GM19372 (cell line): ENCODE data around the gene TGFB2.

ENCODE experiments used
- ATAC-seq: cut with Tn5 transposase; IDR thresholded peaks from one replicate; pipeline ENCODE4 v1.9.1; 2021; ENCODE audit warnings: mild to moderate bottlenecking, low read depth, moderate library complexity; ENCODE audit not compliant: unreplicated experiment

TGFB2 gene

DNA sequence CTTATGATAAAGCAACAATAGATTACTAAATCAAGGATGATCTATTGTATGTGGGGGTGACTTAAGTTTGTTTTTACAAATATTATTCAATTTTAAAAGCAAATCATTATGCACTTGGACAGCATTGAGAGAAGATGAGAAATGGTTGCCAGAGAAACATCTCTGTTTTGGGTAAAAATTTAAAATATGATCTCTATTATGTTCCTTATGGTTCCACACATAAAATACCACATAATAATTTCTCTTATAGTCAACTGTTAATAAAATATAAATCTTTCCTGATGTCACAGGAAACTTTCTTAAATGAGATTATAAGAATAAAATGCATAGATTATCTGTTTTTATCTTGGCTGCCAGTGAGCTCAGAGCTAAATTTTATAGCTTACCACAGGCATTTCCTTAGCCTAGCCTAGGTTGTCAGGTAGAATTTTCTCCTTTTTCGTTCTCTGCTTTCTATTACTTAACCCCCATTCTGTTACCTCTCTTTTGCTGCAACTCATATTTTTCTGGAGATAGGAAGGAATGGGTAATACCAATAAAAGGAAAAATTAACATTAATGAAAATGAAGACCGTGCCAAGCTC lies 109.7 kb downstream of the TGFB2 start:
- ATAC-seq = no peak

DNA sequence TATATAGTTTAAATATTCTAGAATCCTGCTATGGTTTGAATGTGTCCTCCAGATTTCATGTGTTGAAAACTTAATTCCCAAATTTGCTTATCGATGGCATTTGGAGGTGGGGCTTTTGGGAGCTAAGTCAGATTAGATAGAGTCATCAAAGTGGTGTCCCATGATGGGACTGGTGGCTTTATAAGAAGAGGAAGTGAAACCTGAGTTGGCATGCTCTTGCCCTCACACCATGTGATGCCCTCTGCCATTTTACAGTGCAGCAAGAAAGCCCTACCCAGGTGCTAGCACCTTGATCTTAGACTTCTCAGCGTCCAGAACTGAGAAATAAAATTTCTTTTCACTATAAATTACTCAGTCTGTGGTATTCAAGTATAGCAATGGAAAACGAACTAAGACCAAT lies 111.3 kb downstream of the TGFB2 start:
- ATAC-seq = no peak

- no peak for ATAC-seq
Measured at GRCh38 chr1:218459450-218459849, 114.3 kb downstream of the TGFB2 start.

DNA sequence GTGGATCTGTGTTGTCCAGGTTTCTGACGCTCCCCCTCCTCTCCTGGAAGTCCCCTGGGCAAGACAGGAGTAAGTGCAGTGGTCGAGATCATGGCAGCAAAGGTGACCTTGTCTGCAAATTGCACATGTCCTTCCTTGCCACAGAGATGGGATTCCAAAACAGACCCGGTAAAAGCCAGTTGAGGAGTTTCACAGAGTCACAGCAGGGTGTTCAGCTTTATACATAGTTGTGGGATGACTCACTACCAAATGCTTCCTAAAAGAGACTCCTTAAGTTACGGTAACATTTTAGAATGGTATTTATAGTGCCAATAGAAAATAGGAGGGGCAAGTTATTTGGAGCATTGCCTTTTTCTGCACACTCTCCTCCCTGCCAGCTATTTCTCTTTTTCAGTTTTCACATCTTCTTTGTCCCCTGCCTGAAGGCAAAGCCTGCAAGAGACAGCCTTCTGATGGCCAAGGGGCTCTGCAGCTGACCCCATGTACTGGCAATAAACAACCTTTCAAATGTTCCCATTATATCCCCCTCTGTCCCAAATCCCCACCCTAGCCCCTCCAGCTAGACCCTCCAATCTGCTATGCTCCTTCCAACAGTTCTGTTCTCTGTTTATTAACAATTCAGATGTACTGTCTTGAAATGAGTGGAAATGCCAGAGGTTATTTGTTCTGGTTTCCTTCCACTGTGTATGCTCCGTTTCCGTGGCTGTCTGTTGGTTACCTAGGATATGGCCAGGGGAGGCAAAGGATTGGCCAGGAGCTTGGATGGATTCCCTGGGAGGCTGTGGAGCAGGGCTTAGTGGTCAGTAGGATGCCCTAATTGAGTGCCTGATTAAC lies 115.0 kb downstream of the TGFB2 start:
- ATAC-seq = no peak

GRCh38 chr1:218461351-218461750 lies 116.2 kb downstream of the TGFB2 start:
- ATAC-seq = no peak

DNA sequence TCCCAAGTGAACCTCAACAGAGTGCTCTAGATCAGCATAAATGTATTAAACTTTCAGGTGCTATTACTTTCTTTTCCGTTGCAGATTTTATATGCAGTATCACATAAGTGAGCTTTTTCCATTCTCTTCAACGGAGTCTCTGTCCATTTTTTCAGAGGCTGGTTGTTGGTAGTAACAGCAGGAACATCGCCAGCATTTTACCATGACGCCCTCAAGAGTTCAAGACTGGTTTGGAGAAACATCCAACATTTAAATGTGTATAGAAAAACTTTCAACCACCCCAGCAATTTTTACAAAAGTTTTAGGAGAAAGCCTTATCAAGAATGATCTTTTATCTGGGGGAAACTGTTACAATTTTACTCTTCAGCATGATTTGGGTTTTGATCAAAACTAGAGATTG lies 117.0 kb downstream of the TGFB2 start:
- ATAC-seq = no peak

GRCh38 chr1:218462587-218462986 lies 117.5 kb downstream of the TGFB2 start:
- no peak for ATAC-seq

- ATAC-seq = no peak
Measured at GRCh38 chr1:218463194-218464156, 118.3 kb downstream of the TGFB2 start.

DNA sequence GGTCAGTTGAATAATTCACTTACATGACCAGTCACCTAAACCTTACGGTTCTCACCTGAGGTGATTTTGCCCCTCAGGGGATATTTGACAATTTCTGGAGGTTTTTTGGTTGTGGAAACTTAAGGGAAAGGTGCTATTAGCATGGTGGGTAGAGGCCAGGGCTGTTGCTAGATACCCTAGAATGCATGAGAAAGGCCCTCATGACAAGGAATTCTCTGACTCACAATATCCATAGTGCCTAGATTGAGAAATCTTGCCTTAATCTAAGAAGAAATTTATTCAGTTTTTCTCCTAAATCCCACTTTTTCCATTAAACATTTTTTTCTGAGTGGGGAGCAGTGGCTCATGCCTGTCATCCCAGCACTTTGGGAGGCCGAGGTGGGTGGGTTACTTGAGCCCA lies 119.7 kb downstream of the TGFB2 start:
- no peak for ATAC-seq

- ATAC-seq = no peak
Measured at GRCh38 chr1:218466341-218467010, 121.3 kb downstream of the TGFB2 start.

DNA sequence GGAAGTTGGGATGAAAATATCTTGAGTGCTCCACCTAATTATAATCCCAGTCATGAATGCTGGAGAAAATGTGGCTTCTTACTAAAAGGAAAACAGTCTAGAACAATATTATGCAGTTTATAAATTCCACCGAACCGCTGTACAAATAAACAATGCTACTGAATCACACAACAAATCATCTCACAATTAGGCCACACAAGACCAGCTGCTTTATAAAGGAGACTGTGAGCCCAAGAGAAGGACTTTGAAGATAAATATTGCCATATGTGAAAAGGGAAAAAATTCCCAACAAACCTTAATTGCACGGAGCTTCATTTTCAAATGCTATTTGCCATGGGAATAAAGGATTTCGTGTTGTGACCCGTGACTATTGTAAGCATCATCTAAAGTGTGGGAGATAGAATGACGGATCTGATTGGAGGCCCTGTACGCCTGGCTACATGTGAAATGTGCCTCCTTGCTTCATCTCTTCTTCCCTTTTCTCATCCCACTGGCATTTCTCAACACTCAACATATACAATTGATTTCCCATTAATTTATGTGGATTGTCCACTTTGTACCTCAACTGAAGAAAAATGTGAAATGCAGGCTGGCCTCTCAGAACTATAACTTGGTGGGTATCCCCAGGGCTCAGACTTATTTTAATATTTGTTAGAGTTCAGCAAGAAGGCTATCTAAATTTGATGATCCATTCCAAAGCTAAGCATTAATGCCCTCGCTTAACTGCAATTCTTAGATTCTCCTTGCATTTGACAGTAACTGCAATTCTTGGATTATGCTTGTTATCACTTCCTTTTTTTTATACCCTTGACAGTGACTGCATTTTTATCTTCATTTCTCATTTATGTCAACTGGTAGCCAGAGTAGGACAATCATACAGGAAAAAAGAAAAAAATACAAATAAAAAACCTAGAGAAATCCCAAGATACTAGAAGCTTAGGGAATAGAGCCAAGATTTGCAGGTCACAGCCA lies 122.3 kb downstream of the TGFB2 start:
- ATAC-seq = no peak

- no peak for ATAC-seq
Measured at GRCh38 chr1:218468711-218469110, 123.6 kb downstream of the TGFB2 start.

DNA sequence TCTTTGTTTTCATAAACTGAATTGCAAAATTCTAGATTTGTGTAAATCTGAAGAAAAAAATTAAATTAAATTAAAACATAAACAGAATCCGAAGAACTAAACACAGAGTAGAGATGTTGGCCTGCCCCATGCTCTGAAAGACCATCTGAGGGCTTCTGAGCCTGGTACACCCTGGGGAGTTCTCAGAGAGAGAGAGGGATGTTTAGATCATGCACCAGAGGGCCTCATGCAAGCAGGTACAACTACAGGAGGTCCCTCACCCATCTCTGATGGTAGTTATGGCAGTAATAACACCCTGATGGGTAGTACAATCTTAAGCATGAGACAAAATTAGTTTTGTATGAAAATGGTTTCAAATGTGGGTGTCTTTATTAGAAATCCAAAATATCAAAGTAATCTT lies 127.7 kb downstream of the TGFB2 start:
- ATAC-seq = no peak

- ATAC-seq = peak; percentile 56
Measured at GRCh38 chr1:218473522-218473921, 128.4 kb downstream of the TGFB2 start.

GRCh38 chr1:218474128-218474527 lies 129.0 kb downstream of the TGFB2 start:
- ATAC-seq = no peak

GRCh38 chr1:218475275-218475674 lies 130.1 kb downstream of the TGFB2 start:
- no peak for ATAC-seq

- ATAC-seq = no peak
Measured at GRCh38 chr1:218475699-218476098, 130.6 kb downstream of the TGFB2 start.

DNA sequence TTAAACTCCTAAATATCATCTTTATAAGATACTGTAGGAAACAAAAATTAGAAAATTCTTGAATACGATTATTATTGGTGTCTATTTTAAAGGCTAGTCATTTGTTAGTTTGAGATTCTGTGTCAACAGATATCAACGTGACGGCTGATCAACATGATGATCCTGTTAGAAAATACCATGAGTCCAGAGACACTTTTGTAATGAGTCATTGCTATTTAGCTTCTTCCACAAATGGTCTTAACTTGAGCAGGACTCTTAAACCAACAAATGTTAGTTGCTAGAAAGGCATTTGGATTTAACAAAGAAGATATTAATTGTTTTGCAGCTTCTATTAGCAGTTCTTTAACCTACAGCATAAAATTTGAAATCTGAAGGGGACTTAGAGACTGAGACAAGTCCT lies 131.2 kb downstream of the TGFB2 start:
- ATAC-seq = no peak

DNA sequence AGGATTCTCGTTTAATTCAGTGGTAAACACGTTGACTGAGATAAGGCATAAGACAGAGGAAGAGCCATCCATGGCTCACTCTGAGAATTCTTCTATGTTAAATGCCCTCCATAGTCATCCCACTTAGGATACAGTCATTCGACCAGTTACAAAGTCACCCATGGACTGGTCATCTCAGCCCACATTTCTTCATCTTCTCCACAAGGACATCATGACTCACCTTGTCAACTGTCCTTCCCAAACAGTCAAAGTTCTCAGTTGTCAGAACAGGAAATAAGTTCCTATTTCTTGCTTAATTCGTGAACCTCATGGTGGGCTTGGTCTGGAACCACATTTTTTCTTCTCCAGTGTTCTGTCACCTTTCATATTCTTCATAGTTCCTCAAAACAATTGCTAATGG lies 133.2 kb downstream of the TGFB2 start:
- no peak for ATAC-seq
